Stimulated activated CD4-positive, alpha-beta T cell treated with anti-CD3 and anti-CD28 coated beads, TNF-alpha, amount 100 ng/mL, for 48 hours (primary cell): ENCODE data around the gene RNMT.
"Not testable (repeated sequence)": the region's sequence is repeated elsewhere in the genome, so short reads cannot be mapped to it uniquely, and the experiment has no call there.

Source experiments
- DNase-seq, 3 donors: peaks; one replicate each; pipeline ENCODE4 v3.0.0-alpha.2; 2020; ENCODE audit warnings: low read depth in 3 of 3

The RNMT gene

DNA sequence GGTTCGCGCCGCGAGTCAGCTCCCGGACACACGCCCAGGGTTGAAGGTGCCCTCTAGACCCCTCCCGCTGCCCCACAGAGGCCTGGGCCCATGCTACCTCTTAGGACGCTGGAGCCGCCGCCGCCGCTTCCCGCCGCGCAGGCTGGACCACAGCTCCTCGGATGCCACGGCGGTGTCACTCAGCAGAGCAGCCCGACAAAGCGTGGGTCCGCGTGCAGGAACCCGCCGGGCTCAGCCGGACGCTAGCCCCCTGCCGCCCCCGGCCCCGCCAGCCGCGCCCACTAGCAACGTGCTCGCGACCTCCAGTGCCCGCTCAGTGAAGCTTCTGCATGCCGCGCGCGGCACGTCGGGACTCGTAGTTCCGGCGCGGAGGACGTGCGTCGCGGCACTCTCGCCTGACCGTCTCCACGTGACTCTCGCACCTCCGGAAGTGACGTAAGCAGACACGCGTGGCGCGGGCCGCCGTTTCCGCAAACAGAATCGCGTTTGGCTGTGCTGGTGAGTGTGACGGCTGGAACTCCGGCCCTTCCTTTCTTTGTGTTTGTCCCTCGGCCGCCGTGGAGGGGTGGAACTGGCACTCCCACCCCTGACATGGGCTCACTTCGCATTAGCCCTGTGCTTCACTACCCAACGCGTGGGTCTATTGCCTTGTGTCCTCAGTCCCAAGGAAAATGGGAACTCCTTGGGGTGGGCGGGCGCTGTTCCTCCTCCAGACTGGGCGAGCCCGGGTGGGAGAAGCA is at the start of gene RNMT, which contains the start of gene FAM210A:
Gene RNMT, plus strand, starts transcription at position 442 of the 740 bp plus-strand sequence. CDS start 4,845 bp downstream, outside the sequence.
Gene FAM210A, minus strand, starts transcription at position 327 of the 740 bp plus-strand sequence. CDS start 44,481 bp downstream, outside the sequence.
- peak; percentile 88 to 90 (median 90) for DNase-seq

DNA sequence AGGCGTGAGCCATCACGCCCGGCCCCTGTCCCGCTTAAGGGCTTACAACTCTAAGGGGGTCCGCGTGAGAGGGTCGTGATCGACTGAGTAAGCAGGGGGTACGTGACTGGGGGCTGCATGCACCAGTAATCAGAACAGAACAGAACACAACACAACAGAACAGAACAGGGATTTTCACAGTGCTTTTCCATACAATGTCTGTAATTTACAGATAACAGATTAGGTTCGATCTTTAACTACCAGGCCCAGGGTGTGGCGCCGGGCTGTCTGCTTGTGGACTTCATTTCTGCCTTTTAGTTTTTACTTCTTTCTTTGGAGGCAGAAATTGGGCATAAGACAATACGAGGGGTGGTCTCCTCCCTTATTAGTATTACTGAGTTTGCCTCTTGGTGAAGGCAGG is 49.1 kb upstream of the RNMT start:
- not testable (repeated sequence) for DNase-seq

DNA sequence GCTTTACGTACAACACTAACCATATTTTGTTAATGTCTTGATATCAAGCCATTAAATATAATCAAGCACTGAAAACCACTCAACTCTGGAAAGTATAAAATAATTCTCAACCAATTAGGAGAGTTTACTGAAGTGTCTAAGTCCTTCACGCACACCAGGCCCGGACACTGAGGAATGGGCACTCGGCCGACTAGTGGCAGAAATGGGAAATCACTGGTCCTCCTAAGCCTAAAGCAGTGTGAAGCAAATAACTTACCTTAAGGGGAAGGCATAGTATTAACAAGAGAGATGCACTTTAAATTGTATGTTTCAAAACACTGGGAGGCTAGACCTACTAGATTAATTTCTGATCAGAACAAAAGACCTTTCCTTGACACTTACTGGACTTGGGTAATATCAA is 45.9 kb upstream of the RNMT start:
- no peak for DNase-seq

DNA sequence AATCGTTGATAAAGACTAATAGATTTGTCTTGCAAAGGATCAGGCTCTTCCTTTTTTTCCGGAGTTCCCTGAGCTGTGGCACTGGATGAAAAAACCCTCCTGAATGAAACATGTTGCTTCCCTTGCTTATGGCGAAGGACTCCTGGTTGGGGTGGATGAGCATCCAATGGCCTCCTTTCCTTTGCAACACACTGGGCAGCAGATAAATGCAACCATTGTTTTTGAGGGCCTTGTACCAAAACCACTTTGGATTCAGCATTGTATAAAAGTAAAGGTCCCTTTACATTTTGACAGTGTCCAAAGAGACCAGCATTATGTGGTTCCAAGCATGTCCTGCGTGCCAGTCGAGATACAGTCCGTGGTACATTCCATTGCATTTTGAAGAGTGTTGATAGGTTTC is 44.8 kb upstream of the RNMT start:
- no peak for DNase-seq

DNA sequence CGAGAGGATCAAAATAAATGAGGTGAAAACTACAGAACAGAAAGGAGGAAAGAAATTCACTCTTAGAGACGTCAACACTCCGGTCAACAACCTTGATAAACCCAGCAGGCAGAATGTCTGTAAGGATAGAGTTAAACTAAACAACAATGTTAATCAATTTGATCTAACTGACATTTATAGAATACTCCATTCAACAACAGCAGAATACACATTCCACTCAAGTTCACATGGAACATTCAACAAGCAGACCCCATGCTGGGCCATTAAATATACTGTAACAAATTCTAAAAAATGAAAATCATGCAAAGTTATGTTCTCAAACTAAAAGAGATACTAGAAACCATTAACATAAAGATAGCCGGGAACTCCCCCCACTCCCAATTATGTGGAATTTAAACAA is 41.9 kb upstream of the RNMT start:
- no peak for DNase-seq

DNA sequence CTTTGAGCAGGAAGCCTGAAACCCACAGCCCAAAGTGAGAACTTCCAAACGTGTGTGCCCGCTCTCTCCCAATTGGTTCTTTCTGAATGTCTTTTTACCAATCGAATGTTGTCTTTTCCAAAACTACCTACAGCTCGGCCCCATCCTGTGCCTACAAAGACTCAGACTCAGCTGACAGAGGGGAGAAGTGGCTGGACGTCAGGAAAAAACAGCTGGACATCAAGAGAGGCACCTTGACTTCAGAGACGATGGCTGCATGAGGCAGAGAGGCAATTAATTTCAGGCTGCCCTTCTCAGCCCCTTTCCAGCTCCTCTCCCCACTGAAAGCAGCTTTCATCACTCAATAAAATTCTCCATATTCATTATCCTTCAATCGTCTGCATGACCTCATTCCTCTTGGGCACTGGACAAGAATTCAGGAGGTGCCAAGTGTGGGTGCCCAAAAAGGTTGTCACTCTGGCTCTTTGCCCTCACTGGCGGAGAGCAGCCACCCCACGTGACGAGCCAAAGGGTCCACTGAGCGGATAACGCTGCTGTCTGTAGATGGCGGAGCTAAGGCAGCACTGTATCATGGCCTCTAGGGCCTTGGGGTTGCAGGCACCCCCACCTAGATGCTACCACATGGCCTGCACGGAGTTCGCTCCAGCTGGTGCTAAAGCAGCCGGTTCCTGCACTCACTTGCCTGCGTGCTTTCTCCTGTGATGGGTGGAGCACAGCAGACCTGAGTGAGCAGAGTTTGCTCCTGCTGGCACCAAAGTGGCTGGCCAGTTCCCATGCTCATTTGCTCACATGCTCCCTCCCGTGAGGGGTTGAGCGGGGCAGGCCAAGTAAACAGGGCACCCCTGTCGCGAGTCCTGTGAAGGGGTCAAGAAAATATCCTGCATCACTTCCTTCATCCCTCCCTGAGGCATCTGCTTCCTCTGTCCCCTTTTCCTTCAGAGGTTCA is 38.0 kb upstream of the RNMT start:
- no peak for DNase-seq

DNA sequence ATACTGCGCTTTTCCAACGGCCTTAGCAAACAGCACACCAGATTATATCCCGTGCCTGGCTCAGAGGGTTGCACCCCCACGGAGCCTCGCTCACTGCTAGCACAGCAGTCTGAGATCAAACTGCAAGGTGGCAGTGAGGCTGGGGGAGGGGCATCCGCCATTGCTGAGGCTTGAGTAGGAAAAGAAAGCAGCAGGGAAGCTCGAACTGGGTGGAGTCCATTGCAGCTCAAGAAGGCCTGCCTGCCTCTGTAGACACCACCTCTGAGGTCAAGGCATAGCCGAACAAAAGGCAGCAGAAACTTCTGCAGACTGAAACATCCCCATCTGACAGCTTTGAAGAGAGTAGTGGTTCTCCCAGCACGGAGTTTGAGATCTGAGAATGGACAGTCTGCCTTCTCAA is 36.4 kb upstream of the RNMT start:
- not testable (repeated sequence) for DNase-seq

DNA sequence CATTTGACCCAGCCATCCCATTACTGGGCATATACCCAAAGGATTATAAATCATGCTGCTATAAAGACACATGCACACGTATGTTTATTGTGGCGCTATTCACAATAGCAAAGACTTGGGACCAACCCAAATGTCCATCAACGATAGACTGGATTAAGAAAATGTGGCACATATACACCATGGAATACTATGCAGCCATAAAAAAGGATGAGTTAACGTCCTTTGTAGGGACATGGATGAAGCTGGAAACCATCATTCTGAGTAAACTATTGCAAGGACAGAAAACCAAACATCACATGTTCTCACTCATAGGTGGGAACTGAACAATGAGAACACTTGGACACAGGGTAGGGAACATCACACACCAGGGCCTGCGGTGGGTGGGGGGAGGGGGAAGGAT is 31.1 kb upstream of the RNMT start:
- DNase-seq = not testable (repeated sequence)

DNA sequence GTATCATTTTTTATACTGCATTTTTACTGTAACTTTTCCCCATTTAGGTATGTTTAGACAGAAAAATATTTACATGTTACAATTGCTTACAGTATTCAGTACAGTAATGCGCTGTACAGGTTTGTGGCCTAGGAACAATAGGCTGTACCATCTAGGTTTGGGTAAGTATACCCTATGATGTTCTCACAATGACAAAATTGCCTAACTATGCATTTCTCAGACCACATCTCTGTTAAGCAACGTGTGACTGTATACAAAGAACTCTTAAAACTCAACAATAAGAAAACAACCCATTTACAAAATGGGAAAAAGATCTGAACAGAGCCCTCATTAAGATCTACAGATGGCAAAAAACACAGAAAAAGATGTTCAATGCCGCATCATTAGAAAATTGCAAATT is 29.5 kb upstream of the RNMT start:
- no peak for DNase-seq

DNA sequence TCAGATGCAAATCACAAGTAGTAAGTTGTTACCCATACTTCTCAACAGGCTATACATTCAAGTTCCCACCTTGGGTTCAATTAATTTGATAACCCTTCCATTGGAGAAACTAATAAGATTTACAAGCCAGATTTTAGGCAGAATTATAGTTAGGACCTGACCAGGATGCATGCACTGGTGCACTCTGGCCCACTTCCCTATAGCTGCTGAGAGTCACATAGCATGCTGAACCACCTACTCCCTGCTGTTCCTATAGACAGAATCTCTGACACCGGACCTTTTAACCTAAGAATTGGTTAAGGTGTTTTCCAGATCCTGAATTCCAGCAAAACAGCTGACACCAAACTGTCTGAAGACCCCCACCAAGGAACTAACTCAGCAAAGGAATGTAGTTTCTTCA is 26.3 kb upstream of the RNMT start:
- no peak for DNase-seq

DNA sequence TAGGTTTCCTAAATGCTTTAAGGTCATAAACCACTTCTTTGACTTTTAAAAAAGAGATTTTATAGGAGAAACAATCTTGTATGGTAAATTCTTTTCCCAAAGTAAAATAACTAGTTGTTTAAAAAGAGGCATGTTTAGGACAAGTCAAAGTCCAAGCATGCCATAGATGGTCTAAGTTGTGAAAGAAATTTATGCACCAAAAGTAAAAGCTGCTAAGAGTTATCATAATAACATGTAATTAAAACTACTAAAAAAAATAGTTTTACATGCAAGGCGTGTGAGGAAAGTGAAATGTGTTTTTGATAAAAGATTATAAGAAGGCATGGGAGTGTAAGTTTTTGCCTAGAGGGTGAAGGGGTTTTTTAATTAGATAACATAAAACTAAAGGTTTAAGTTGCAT is 22.6 kb upstream of the RNMT start:
- no peak for DNase-seq

DNA sequence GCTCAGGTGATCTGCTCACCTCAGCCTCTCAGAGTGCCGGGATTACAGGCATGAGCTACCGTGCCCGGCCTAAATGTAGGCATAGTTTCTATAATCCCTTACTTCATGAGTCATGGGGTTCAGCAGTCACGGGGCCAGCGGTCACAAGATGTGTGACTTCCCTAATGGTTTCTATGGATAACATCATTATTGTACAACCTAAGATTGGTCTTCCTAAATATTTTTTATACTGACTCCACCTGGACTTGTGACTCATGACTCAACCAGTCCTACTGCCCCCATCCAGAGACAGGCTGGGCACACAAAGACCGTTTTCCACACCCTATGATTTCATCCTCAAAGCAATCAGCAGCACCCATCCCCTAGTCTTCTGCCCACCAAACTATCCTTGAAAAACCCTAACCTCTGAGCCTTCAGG is 16.1 kb upstream of the RNMT start:
- no peak for DNase-seq

DNA sequence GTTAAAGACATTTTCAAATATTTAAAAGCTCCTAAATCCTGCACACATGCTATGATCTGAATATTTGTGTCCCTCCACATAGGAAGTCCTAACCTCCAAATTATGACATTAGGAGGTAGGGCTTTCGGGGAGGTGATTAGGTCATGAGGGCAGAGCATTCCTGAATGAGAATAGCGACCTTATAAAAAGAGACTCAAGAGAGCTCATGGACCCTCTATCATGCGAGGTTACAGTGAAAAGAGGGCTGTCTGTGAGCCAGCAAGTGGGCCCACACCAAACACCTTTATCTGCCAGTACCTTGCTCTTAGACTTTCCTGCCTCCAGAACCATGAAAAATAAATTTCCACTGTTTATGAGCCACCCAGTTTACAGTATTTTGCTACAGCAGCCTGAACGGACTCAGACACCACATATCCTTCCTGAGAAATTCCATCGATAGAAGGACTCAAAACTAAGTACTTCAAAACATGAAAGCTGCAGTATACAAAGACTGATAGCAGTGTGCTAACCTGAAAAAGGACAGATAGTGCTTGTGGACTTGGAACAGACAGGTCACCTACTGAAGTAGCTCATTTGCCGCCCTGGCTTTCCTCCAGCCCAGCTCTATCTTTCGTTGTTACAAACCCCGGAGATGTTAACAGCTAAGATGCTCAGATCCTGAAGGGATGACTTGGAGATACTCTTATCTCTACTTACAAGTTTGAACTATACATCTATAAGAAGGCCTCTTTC is 13.9 kb upstream of the RNMT start:
- no peak for DNase-seq

DNA sequence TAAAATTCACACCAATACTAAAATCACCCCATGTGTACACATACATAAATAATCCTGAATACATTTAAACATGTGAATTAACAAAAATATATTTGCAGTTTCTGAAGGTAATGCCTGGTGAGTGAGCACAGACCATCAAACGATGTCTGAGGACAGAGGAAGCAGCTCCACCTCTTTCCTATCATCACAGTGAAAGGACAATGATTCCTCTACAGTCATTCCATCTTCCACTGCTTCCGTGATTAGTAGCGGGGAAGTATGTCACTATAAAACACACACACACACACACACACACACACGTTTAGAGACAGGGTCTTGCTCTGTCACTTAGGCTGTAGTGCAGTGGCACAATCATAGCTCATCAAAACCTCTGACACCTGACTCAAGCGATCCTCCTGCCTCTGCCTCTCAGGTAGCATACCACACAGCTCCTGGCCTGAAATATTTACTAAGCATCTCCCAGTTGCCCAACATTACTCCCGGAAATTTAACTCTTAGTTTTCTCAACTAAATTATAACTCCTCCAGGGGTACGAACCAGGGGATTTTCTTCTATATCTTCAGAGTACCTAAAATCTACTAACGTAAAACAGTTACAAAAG is 12.9 kb upstream of the RNMT start:
- no peak for DNase-seq

DNA sequence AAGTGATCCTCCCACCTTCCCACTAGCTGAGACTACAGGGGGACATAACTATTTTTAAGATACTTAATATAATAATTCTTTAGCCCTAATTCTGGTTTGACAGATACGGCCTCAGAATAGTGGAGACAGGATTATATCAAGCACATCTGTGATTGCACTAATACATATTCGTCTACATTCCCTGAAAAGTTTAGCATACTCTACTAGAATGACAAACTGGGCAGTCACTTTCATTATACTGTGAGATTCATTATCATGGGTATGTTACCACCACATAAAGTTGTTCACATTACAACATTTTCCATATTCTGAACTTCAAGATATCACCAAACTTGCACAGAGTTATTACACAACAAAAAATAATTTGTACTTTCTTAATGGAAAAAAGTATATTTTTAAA is 11.1 kb upstream of the RNMT start:
- DNase-seq = no peak

DNA sequence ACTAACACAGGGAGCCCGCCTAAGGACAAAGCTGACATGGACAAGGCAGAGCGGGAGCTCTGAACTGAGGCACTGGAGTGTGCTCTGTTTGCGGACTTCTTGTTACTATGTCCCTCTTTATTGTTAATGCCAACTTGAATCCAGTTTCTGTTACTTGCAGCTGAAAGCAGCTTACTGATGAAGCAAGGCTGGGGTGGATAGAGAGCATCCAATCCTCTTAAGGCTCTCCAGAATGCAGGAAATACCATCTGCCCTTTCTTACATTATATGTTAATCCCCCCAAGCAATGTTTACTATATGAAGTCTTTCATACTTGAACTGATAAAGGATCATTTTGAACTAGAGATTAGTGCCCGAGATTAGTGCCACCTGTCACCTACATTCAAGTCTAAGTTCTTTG is 9.6 kb upstream of the RNMT start:
- no peak for DNase-seq

DNA sequence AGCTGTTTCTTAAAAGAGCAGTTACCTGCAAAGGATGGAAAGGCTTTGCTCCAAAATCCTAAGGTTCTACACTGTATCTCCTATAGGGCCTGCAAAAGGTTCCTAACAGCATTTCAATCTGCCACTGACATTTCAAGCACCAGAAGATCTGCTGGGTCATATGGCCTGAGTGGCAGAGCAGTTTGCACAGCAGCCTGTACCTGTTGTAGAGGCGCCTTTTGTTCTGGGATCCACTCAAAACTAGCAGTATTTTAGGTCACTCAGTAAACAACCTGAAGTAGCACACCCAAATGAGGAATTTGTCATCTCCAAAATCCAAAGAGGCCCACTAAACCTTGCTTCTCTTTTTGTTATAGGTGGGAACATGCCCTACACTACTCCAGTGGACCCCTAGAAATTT is 6.3 kb upstream of the RNMT start:
- no peak for DNase-seq

DNA sequence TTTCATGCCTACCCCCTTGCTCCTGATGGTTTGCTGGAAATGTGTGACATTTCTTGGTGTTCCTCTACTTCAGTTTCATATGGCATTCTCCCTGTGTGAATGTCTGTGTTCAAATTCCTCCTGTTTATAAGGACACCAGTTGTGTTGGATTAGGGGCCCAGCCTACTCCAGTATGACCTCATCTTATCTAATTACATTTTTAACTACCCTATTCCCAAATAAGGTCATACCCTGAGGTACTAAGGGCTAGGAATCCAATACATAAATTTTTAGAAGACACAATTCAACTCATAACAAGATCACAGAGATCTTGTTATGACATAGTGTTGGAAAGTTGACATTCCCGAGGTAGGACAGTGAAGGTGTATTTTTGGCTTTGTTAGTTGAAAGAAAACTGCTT is 5.6 kb upstream of the RNMT start:
- DNase-seq = no peak

DNA sequence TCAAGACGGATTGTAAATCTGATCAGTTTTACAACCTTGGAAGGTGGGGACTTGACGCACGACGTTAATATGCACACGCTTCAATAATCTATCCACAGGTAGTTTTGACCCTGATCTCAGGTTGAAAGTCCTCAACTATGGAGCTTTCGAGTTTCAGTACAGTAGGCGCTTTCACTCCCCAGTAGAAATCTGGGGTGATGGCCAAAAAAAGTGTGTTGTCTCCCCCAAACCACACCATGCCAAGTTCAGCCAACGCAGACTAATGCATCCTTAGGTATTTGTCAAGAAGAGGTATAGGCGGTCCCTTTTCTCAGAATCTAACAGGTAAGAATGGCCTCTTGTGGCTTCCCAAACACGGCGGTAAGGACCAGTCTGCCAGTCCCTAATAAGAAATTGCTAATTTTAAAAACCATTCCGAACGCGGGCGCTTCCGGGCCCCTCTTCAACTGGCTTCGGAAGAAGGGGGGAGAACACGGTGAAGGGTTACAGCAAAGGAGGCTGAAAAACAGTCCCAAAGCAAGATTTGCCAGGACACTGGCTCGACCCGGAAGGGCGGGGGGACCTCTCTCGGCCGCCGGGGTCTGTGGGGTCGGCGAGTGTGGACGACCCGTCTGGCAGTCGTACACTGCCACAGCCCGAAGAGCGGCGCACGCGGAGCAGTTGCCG is 774 bp upstream of the RNMT start:
- DNase-seq = peak in 1 of 3 donors; percentile 12

DNA sequence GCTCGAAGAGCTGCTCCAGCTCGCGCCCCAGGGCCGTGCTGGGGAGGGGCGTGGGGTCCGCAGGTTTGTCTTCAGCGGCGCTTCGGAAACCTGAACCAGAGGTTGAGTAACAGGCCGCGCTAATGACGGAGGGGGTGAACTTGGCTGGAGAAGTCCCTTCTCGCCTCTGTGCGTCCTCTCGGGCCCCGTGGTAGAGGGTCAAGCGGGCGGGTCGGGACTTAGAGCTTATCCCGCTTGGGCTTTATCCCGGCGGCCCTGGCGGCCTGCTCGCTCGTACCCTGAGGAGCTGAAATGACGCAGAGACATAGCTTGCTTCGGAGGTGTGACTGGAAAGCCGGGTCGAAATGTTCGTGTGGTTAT is 479 bp downstream of the RNMT start:
- DNase-seq = peak in 1 of 3 donors; percentile 10

DNA sequence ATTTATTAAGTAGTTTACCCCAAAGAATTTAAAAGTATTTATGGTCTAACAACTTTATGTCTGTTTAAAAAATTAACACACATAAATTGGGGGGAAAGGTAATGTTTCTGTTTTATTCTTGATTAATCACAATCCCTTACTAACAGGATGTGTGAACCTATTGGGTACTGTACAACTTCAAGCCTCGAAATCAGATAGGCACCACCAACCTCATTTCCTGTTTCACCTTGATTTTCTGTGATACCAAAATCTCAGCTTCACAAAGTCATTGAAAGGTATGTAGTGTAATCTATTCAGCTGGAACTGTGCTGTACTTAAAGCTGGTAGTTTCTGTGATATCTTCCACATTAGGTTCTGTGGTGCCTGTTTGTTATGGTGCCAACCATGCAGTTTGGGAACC is 4.0 kb downstream of the RNMT start:
- no peak for DNase-seq
